OCI-M1 (cell line): ENCODE results near the gene ARHGEF33.

Source experiments
- DNase-seq: peaks from one replicate; lab custom pipeline; 2025; lab: John Stamatoyannopoulos, UW

ARHGEF33 gene

DNA sequence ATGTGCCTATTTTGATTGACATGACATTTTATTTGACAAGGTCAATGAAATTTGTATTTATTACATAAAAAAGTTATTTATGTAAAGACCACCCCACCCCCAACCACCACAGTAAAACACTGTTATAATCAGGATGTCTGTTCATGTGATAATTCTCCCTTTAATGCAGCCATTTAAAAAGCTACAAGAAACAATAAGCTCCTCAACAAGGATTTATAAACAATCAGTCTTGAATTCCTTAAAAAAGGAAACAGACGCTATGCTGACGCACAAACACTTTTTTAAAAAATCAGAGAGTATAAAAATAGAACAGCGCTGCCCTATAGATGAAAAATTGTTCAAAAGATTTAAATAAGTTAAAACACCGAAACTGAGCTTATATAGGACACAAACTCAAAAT is 129.0 kb downstream of the ARHGEF33 start:
- no peak for DNase-seq

DNA sequence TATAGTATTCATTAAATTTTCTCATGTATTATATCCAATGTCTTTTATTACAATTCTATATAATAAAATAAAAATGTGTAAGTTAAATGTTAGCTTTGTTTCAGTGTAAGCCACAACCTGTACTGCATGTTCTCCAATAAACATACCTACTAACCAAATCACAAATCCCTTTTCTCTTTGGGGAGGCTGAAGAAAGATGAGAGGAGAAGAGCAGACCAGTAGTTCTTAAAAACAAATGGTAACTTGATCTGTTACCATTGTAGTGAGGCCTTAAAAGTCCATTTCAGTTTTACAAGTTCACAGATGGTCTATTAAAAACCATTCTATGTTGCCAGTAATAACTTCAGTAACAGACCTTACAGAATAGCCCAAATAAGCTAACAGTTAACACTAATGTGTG is 130.7 kb downstream of the ARHGEF33 start:
- DNase-seq: no peak

DNA sequence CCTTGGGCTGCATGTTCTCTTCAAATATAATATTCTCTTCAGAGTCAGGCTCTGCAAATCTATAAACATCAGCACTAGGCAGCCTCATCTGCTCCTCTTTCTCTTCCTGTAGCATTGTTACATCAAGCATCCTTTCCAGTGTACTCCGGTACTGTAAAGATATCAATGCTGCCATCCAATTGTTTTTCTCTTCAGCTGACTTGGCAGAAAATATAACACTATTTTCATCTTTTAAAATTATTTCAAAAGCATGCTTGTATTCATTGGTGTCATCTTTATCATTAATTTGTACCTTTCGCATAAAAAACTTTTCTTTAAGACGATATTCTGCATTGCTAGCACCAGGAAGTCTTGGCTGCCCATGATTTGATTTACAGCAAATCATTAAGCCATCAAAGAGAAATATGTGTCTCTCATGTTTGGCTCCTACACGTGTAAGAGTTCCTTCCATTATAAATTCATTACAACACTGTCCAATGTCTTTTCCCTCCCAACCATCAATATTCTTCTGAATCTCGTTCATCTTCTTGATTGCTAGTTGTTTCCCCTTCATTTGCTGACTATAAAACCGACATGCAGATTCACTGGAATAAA is 133.1 kb downstream of the ARHGEF33 start:
- no peak for DNase-seq

DNA sequence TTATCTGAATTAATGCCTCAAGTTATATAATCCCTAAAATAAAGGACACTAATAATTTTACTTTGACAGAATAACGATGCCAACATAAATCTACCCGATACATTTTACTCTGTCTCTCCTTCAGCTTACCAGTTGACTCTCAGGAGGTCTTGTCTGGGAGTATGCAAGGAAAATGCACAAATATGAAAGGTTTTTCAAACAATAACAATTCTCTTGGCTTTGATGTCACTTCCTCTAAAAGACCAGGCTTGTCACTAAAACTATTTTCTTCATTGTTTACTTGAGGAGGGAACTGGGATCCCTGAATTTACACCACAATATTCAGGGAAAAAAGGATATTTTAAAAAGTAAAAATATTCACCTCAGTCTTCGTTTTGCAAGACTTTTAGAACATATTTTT is 134.0 kb downstream of the ARHGEF33 start:
- DNase-seq: no peak

DNA sequence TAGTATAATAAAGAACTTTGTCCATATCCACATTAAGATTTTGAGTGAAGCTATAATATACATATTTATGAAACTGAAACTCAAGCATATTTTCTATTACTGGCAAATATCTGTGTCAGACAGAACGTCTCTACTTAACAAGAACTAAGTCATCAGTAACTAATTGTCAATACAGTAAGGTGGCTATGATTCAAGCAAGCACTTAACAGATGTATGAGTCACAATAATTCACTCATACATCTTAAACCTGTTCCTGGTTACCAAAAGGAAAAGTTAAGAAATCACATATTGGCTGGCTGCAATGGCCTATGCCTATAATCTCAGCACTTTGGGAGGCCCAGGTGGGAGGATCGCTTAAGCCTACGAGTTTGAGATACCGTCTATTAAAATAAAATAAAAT is 135.2 kb downstream of the ARHGEF33 start:
- DNase-seq: no peak
